Bone marrow (tissue), 2 donors: ENCODE data around the gene GAB1.
A peak's percentile ranks its signal among the peaks of the same experiment; 100 is the strongest.

Experiments
- DNase-seq, 2 donors: peaks; one replicate each; lab custom pipeline; 2025; lab: John Stamatoyannopoulos, UW

The GAB1 gene

GRCh38 chr4:143389579-143390195 lies 53.0 kb downstream of the GAB1 start:
- no peak for DNase-seq

- no peak for DNase-seq
Observed at GRCh38 chr4:143390764-143391163, 54.1 kb downstream of the GAB1 start.

- DNase-seq: no peak
Observed at GRCh38 chr4:143391261-143391660, 54.6 kb downstream of the GAB1 start.

GRCh38 chr4:143391895-143392294 lies 55.2 kb downstream of the GAB1 start:
- DNase-seq: no peak

GRCh38 chr4:143393195-143393594 lies 56.5 kb downstream of the GAB1 start:
- DNase-seq: no peak

GRCh38 chr4:143394739-143395453 lies 58.2 kb downstream of the GAB1 start:
- no peak for DNase-seq

GRCh38 chr4:143396695-143397094 lies 60.0 kb downstream of the GAB1 start:
- no peak for DNase-seq

GRCh38 chr4:143397335-143397734 lies 60.7 kb downstream of the GAB1 start:
- DNase-seq: no peak

GRCh38 chr4:143397887-143398286 lies 61.2 kb downstream of the GAB1 start:
- no peak for DNase-seq

GRCh38 chr4:143399113-143399949 lies 62.7 kb downstream of the GAB1 start:
- peak in 1 of 2 donors; percentile 40 for DNase-seq

- DNase-seq: no peak
Observed at GRCh38 chr4:143400082-143400481, 63.4 kb downstream of the GAB1 start.

GRCh38 chr4:143402776-143403552 lies 66.3 kb downstream of the GAB1 start:
- no peak for DNase-seq

- DNase-seq: peak in 1 of 2 donors; percentile 47
Observed at GRCh38 chr4:143403553-143403820, 66.8 kb downstream of the GAB1 start.

GRCh38 chr4:143404555-143404954 lies 67.9 kb downstream of the GAB1 start:
- DNase-seq: no peak

- peak in 1 of 2 donors; percentile 38 for DNase-seq
Observed at GRCh38 chr4:143405075-143405730, 68.5 kb downstream of the GAB1 start.

- DNase-seq: no peak
Observed at GRCh38 chr4:143406523-143406922, 69.8 kb downstream of the GAB1 start.

- no peak for DNase-seq
Observed at GRCh38 chr4:143407474-143407873, 70.8 kb downstream of the GAB1 start.

- no peak for DNase-seq
Observed at GRCh38 chr4:143407888-143408287, 71.2 kb downstream of the GAB1 start.

- DNase-seq: no peak
Observed at GRCh38 chr4:143410015-143410414, 73.3 kb downstream of the GAB1 start.

- DNase-seq: no peak
Observed at GRCh38 chr4:143411527-143412419, 75.1 kb downstream of the GAB1 start.

GRCh38 chr4:143412420-143412758 lies 75.7 kb downstream of the GAB1 start:
- no peak for DNase-seq
